HepG2 (cell line): Measurements from ENCODE around the gene AJUBA. TPM values are rescaled to one million over a fixed set of nuclear protein-coding genes. Genes with fewer than 3 reads are reported as not detected.

ENCODE experiments used
- CBX5 ChIP-seq: sonication (generic); formaldehyde crosslinking; IDR thresholded peaks from 2 replicates; pipeline ENCODE4 v1.4.0; 2020; ENCODE audit warnings: missing genetic modification reagents, borderline replicate concordance
- GABPB1 ChIP-seq: IDR thresholded peaks from 2 replicates; pipeline ENCODE4 v1.6.1; 2016; ENCODE audit warnings: mild to moderate bottlenecking, missing genetic modification reagents, moderate library complexity, missing compliant biosample characterization
- GATA4 ChIP-seq: sonication (generic); IDR thresholded peaks from 2 replicates; pipeline ENCODE4 v1.6.1; 2016; ENCODE audit warnings: antibody characterized with exemption, low read depth, borderline replicate concordance
- HOMEZ ChIP-seq: IDR thresholded peaks from 2 replicates; pipeline ENCODE4 v1.6.1; 2016; ENCODE audit warnings: low read depth
- KDM1A ChIP-seq: IDR thresholded peaks from 2 replicates; pipeline ENCODE4 v1.6.1; 2016; ENCODE audit warnings: missing compliant biosample characterization
- MAFK ChIP-seq, 2 experiments: IDR thresholded peaks in 1 of 2; conservative IDR thresholded peaks in 1 of 2; 2 replicates each; pipeline ENCODE4 v1.6.1; 2011; ENCODE audit warnings: improper control_type of control experiment in 2 of 2, low read length in 2 of 2
- NFYC ChIP-seq: IDR thresholded peaks from 2 replicates; pipeline ENCODE4 v1.6.1; 2016; ENCODE audit warnings: missing genetic modification reagents, missing compliant biosample characterization
- REPIN1 ChIP-seq: sonication (generic); formaldehyde crosslinking; IDR thresholded peaks from 2 replicates; pipeline ENCODE4 v1.8.0; 2022; ENCODE audit warnings: missing genetic modification reagents, low read depth, mild to moderate bottlenecking, borderline replicate concordance
- SKI ChIP-seq: fragments of 450-650 bp; IDR thresholded peaks from one replicate; pipeline ENCODE4 v1.6.1; 2018; ENCODE audit warnings: mild to moderate bottlenecking; ENCODE audit not compliant: partially characterized antibody
- SNAPC5 ChIP-seq: sonication (generic); formaldehyde crosslinking; IDR thresholded peaks from 2 replicates; pipeline ENCODE4 v1.8.1; 2023; ENCODE audit warnings: mild to moderate bottlenecking, missing genetic modification reagents, borderline replicate concordance
- TRAFD1 ChIP-seq: sonication (generic); formaldehyde crosslinking; IDR thresholded peaks from 2 replicates; pipeline ENCODE4 v1.5.1; 2020; ENCODE audit warnings: missing genetic modification reagents, mild to moderate bottlenecking, borderline replicate concordance
- ZNF12 ChIP-seq: sonication (generic); formaldehyde crosslinking; IDR thresholded peaks from 2 replicates; pipeline ENCODE4 v1.5.0; 2020; ENCODE audit warnings: missing genetic modification reagents
- ZNF7 ChIP-seq: IDR thresholded peaks from 2 replicates; pipeline ENCODE4 v1.6.1; 2016; ENCODE audit warnings: missing biosample characterization, missing genetic modification reagents
- polyA plus RNA-seq, 8 experiments: library from polyadenylated mRNA; depleted of rRNA in 3 of 8; stranded (reverse) in 7 of 8; unstranded in 1 of 8; fragments of >200 nt; fragmentation: Illumina TruSeq in 4 of 8; extraction: Trizol in 4 of 8; gene quantifications; 2 replicates each; pipeline versions ENCODE4 v1.2.1 to v1.2.3, GENCODE V29; 2011 to 2016; ENCODE audit warnings: low read depth in 4 of 8, missing spikeins in 1 of 8, mixed read lengths in 1 of 8; ENCODE audit not compliant: insufficient read depth in 1 of 8
- total RNA-seq, 5 experiments: library from RNA; depleted of rRNA; stranded (reverse); fragments of >200 nt; fragmentation: Illumina TruSeq; extraction: Trizol; gene quantifications; 2 replicates each; pipeline ENCODE4 v1.2.3, GENCODE V29; 2016; ENCODE audit warnings: low read depth in 1 of 5
- TF ChIP-seq, protein P1 (sequence below): sonication (generic); formaldehyde crosslinking; IDR thresholded peaks from 2 replicates; pipeline ENCODE4 v1.5.1; 2020; ENCODE audit warnings: mild to moderate bottlenecking, missing genetic modification reagents, borderline replicate concordance
- TF ChIP-seq, protein P2 (sequence below): sonication (generic); formaldehyde crosslinking; IDR thresholded peaks from 2 replicates; pipeline ENCODE4 v1.4.0; 2020; ENCODE audit warnings: mild to moderate bottlenecking, missing genetic modification reagents
- TF ChIP-seq, protein P3 (sequence below), 2 experiments: sonication (generic) in 1 of 2; formaldehyde crosslinking in 1 of 2; IDR thresholded peaks; 2 replicates each; pipeline versions ENCODE4 v1.4.0 to v1.6.1; 2016 to 2020; ENCODE audit warnings: borderline replicate concordance in 1 of 2, low read depth in 1 of 2, mild to moderate bottlenecking in 1 of 2, missing genetic modification reagents in 1 of 2

AJUBA gene
- total and polyA plus RNA-seq, 2 of the 13 experiments (the other 11 are each of a cell fraction or from before 2014, with no cell fraction given), result 157 to 241 TPM

DNA sequence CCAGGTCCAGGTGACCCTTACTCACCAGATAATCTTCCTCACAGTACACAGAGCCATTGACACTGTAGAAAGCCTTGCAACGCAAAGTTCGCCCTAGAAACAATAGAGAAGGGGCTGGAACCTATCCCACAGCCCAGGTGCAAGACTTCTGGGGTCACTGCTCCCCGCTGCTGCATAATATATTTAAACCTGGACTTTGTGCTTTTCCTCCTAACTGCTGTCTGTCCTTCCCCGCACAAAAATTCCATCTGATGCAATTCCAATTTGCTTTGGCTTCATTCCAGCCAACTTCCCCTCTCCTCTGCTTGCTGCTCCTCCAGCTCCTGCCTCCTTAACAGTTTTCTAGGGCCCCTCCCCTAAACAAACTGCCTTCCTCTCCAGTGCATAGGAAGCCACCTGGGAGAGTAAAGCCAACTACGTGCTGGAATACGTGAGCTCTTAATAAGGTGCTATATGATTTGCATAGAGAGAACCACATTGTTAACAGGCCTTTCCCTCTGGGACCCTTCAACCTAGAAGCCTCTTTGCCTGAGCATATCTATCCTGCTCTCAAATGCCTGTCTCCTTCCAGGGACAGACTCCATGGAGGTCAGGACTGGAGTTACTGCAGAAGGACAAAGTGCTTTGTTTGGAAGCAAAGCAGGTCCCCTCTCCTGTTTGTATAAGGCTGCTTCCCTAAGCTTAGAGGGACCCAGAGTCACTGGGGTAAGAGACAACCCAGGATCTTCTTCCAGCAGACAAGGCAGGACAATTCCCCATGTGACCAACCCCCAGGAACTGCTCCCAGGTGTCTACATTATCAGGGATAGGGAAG, 5.5 kb downstream of the AJUBA start (continued):
- TF ChIP-seq HOMEZ (CRISPR knock-in tag) (peak; percentile 61; the same call in 1 of the 2 replicates), SNAPC5 (CRISPR knock-in tag) (no peak), REPIN1 (CRISPR knock-in tag) (no peak), NFYC (CRISPR knock-in tag) (peak; percentile 27; the same call in 1 of the 2 replicates), ZNF7 (peak; percentile 34; the same call in 1 of the 2 replicates), SKI (peak; percentile 87), ZNF12 (CRISPR knock-in tag) (peak; percentile 91), GATA4 (peak; percentile 79; the same call in 1 of the 2 replicates), GABPB1 (CRISPR knock-in tag) (peak; percentile 54), CBX5 (CRISPR knock-in tag) (peak; percentile 78; the same call in 1 of the 2 replicates), KDM1A (CRISPR knock-in tag) (peak; percentile 57), MAFK (conservative IDR thresholded peaks at IDR 0.05 in 1 of 2, IDR thresholded peaks at IDR 0.05 in 1 of 2; ENCODE audit: low read length in 2 of 2) (peak in 1 of 2 experiments; percentile 45; a peak in 2 of 4 replicates), TRAFD1 (CRISPR knock-in tag) (peak; percentile 79; the same call in 1 of the 2 replicates)
- TF ChIP-seq, protein P1, sequence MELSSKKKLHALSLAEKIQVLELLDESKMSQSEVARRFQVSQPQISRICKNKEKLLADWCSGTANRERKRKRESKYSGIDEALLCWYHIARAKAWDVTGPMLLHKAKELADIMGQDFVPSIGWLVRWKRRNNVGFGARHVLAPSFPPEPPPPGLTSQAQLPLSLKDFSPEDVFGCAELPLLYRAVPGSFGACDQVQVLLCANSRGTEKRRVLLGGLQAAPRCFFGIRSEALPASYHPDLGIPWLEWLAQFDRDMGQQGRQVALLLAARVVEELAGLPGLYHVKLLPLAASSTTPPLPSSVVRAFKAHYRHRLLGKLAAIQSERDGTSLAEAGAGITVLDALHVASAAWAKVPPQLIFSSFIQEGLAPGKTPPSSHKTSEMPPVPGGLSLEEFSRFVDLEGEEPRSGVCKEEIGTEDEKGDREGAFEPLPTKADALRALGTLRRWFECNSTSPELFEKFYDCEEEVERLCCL (CRISPR knock-in tag), result peak; percentile 22; the same call in 1 of the 2 replicates
- TF ChIP-seq, protein P2, sequence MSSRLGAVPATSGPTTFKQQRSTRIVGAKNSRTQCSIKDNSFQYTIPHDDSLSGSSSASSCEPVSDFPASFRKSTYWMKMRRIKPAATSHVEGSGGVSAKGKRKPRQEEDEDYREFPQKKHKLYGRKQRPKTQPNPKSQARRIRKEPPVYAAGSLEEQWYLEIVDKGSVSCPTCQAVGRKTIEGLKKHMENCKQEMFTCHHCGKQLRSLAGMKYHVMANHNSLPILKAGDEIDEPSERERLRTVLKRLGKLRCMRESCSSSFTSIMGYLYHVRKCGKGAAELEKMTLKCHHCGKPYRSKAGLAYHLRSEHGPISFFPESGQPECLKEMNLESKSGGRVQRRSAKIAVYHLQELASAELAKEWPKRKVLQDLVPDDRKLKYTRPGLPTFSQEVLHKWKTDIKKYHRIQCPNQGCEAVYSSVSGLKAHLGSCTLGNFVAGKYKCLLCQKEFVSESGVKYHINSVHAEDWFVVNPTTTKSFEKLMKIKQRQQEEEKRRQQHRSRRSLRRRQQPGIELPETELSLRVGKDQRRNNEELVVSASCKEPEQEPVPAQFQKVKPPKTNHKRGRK (CRISPR knock-in tag), result no peak
- TF ChIP-seq, protein P3, sequence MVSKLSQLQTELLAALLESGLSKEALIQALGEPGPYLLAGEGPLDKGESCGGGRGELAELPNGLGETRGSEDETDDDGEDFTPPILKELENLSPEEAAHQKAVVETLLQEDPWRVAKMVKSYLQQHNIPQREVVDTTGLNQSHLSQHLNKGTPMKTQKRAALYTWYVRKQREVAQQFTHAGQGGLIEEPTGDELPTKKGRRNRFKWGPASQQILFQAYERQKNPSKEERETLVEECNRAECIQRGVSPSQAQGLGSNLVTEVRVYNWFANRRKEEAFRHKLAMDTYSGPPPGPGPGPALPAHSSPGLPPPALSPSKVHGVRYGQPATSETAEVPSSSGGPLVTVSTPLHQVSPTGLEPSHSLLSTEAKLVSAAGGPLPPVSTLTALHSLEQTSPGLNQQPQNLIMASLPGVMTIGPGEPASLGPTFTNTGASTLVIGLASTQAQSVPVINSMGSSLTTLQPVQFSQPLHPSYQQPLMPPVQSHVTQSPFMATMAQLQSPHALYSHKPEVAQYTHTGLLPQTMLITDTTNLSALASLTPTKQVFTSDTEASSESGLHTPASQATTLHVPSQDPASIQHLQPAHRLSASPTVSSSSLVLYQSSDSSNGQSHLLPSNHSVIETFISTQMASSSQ (IDR thresholded peaks at IDR 0.05; ENCODE audit: low read depth), result no peak
- TF ChIP-seq, protein P3 (CRISPR knock-in tag; IDR thresholded peaks at IDR 0.05; ENCODE audit: borderline replicate concordance), result peak; percentile 92
